NCI-H1436 (cell line): Measurements from ENCODE around the gene TCEAL4.

Experiments used
- DNase-seq: peaks from one replicate; lab custom pipeline; 2025; lab: John Stamatoyannopoulos, UW

The TCEAL4 gene

DNA sequence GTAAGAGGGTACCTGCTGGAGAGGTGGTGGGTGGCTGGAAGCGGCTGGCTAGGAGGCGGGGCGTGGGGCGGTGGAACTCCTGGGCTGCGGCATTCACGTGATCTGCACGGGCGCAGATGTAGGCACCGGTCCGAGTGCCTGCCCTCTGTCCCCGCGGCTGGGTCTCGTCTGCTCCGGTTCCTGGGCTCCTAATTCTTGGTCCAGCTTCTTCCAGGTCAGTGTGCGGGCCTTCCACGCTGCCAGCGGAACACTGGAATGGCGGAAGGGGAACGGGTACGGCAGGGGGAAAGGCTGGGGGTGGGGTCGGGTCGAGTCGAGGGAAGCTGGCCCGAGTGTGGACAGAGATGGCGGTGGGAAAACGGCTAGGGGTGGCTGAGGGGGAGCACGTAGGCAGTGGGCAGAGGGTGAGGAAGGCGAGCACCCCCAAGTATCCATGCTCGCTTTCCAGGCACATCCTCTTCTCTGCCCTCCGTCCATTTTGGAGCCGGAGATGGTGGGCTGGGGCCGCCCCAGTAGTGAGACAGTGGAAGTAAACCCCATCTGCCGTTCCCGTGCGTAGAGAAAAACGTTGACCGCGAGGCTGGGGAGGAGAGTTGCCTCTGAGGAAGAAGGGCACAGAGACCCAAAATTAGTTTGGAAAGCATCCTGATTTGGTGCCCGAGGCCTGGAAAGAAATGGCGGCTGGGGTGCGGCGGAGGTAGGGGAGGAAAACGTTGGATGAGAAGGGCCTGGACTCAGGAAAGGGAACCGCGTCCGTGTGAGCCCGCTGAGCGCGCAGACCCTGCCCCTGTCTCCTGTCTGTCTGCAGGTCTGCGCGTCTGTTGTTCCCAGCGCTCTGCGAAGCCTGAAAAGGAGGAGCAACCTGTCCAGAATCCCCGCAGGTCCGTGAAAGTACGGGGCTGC, at the start of gene TCEAL4:
Gene TCEAL4, plus strand, starts transcription at position 105 of the 903 bp plus-strand sequence. CDS start 1,161 bp downstream, outside the sequence.
- peak; percentile 53 for DNase-seq

- DNase-seq: no peak
These were observed 49.2 kb upstream of the TCEAL4 start for GRCh38 chrX:103536071-103536470.

- DNase-seq: no peak
These were observed 48.6 kb upstream of the TCEAL4 start for GRCh38 chrX:103536732-103537131.

- DNase-seq: no peak
These were observed 47.4 kb upstream of the TCEAL4 start for GRCh38 chrX:103537871-103538387.

DNA sequence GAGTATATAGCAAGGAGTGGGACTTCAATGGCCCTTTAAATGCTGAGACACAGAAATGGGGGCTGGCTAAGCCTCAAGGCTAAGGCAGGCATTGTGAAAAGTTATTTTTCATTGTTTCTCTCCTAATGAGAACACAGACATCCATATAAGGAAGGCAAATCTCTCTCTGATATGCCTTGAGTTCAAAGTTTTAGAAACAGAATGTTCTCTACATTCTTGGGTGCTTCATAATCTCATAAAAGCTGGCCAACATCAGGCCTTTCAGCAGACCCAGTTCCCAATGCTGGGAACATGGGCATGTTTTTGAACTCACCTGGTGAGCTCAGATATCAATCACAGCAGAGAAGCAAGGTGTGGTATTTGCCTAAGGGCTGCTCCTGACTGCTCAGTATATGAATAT, 46.6 kb upstream of the TCEAL4 start:
- no peak for DNase-seq

GRCh38 chrX:103539695-103540094, 45.6 kb upstream of the TCEAL4 start:
- no peak for DNase-seq

- no peak for DNase-seq
These were observed 45.2 kb upstream of the TCEAL4 start for GRCh38 chrX:103540145-103540544.

- DNase-seq: no peak
These were observed 35.4 kb upstream of the TCEAL4 start for GRCh38 chrX:103549916-103550315.

DNA sequence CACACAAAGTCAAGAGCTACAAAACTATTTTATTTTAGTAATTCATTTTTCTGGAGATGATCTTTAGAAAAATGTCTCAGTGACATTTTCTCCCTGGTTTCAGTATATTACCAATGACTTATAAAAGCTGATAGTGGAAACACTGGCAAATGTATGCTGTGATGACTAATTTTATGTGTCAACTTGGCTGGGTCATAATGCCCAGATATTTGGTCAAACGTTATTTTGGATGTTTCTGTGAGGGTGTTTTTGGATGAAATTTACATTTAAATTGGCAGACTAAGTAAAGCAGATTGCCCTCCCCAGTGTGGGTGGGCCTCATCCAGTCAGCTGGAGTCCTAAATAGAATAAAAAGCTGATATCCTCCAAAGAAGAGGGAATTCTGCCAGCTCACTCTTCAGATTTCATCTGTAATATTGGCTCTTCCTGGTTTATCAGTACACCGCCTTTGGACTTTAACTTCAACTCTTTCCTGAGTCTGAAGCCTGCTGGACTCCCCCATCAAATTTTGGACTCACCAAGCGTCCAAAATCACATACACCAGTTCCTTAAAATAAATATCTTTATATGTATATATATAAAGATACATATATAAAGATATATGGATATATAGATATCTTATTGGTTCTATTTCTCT, 34.8 kb upstream of the TCEAL4 start:
- DNase-seq: no peak

DNA sequence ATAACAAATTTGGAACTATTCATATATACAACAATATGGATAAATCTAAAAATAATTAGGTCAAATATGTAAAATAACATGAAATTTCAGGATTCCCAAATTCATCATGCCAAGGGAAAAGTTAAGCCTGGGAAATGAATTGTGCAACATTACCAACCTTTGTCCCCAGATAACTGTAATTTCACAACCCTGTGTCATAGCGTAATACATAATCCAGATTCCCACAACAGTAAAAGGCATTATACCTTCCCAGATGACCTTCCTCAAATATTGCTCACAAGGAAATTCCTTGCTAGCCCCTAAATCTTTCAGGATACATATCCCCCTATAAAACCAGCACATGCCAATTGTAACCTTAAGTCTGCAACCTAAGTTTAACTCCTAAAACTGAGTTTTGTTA, 33.1 kb upstream of the TCEAL4 start:
- no peak for DNase-seq

GRCh38 chrX:103554687-103555424, 30.5 kb upstream of the TCEAL4 start:
- peak; percentile 76 for DNase-seq

DNA sequence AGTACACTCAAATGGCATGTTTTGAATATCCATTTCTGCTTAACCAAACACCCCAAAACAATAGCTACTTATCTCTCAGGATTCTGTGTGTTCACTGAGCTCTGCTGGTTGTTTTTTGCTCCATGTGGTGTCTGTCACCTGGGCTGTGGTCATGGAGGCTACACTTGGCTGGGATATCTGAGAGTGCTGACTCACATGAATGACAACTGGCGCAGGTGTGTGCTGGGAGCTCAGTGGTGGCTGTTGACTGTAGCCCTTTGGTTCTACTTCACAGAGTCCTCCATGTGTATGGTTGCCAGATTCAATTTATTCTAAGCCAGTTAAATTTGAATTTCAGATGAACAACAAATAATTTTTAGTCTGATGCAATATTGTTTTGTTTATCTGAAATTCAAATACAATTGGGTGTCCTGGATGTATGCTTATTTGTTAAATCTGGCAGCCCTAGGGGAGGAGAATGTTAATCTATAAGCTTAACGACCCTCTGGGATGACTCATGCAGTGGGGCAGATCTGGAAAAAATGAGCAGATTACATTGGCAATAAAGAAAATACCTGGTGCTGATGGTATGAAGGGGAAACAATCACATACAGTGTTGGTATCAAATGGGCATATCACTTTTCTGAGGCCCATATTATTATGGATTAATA, 28.2 kb upstream of the TCEAL4 start:
- no peak for DNase-seq

DNA sequence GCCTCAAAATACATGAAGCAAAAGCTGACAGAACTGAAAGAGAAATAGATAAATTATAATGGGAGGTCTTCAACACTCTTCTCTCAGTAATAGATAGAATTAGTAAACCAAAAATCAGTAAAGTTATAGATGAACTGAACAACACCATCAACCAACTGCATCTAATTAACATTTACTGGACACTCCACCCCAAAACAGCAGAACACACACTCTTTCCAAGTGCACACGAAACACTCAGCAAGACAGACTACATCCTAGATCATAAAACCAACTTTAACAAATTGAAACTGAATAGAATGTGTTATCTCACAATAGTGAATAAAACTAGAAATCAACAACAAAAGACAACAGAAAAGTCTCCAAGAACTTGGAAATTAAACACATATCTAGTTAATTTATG, 25.1 kb upstream of the TCEAL4 start:
- no peak for DNase-seq

- no peak for DNase-seq
These were observed 22.5 kb upstream of the TCEAL4 start for GRCh38 chrX:103562801-103563200.

DNA sequence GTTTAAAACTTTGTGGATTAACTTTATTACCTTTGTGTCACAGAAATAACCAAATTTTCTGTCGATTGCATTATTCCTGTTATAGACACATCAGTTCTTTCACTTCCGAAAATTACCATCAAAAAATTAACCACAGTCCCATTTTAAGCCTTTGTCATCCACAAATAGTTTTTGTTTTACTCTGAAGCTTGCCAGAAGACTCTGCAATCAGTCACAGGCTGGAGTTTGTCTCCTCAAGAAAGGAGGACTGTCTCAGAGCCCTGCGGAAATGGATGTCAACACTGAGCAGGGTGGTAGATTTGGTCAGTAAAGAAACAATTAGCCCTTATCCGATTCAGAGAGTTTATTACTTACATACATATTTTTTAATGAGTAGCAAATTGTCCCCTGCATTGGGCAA, 20.1 kb upstream of the TCEAL4 start:
- DNase-seq: no peak

DNA sequence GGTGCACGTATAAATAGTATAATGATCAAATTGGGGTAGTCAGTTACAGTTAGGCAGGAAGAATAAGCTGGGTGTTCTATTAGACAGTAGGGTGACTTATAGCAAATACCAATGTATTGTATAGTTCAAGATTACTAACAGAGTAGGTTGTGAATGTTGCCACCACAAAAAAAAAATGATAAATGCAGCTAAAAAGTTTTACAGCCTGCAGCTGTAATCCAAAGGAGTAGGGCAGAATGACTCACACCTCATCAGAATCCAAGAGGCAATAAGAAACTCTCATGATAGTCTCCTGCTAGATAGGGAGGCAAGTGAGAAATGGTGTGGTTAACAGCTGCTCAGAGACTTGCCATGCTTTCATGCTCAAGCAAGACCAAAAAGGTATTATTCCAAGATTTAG, 19.6 kb upstream of the TCEAL4 start:
- DNase-seq: no peak

DNA sequence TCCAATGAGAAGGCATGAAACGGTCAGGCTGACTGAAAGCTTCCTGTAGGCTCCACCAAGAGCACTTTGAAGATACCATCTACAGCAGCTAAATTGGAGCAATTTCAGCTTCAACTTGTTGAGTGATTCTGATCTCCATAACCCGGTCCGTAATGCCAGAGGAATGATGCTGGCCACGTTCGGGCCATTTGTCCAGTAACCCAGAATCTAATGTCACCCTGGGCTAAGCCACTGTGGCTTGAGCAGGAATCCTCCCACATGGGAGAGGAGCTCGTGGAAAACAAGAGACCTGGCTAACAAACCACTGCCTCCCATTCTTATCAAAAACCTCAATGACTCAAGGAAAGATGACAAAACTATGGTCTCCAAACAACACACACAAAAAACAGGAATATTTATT, 14.2 kb upstream of the TCEAL4 start:
- no peak for DNase-seq

DNA sequence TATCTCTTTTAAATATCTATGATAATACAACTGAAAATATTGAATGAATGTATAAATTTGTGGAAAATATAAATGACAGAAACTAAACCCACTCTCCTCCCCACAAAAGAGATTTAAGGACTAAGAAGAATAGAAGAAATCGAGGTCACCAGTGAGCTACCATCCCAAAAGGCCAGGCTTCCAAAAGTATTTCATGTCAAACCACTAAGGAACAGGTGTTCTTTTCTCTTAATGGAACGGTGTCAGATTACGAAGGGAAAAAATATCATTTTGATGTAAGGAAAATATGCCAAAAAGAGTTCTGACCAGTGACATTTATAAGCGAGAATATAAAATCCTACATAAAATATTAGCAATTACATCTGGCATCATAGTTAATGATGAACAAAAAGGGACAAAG, 13.6 kb upstream of the TCEAL4 start:
- DNase-seq: no peak

GRCh38 chrX:103573202-103573601, 12.1 kb upstream of the TCEAL4 start:
- peak; percentile 31 for DNase-seq

GRCh38 chrX:103584596-103584995, 719 bp upstream of the TCEAL4 start:
- DNase-seq: peak; percentile 18

DNA sequence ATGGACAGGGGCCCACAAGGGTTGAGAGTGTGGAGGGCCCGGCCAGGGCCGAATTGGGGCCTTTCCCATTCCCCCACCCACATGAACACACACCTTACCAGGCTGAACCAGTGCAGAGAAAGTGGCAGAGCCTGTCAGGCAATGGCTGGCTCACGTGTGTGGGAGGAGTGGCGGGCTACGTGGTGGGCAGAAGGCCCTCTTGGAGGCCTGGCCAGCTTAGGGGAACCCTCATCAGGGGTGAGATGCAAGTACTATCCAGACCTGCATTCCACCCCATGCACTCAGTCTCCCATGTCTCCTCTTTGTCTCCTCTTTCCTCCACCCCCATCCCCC, 965 bp downstream of the TCEAL4 start:
- DNase-seq: no peak

- DNase-seq: no peak
These were observed 1.3 kb downstream of the TCEAL4 start for GRCh38 chrX:103586659-103587058.
